Spleen (tissue), 11 donors: ENCODE measurements around the gene TDRD7. TPM values are rescaled to one million over a fixed set of nuclear protein-coding genes. Genes with fewer than 3 reads are reported as not detected.

ENCODE experiments used
- DNase-seq: peaks from one replicate; pipeline ENCODE4 v3.0.0-alpha.2; 2020
- H3K27ac ChIP-seq, 8 donors: fragments of 200-600 bp; sonication (generic) in 7 of 8; 1 replicate in 4 of 8; 2 replicates in 4 of 8; pipeline versions ENCODE4 v1.5.0 to v1.8.0; 2016 to 2021; ENCODE audit warnings: inconsistent platforms in 4 of 8, mild to moderate bottlenecking in 4 of 8, moderate library complexity in 1 of 8
- H3K27me3 ChIP-seq, 7 donors: fragments of 200-600 bp; sonication (generic) in 6 of 7; replicated peaks in 1 of 7; 1 replicate in 4 of 7; 2 replicates in 3 of 7; pipeline versions ENCODE4 v1.5.0 to v1.8.0; 2016 to 2021; ENCODE audit warnings: inconsistent platforms in 3 of 7, mild to moderate bottlenecking in 1 of 7
- H3K36me3 ChIP-seq, 6 donors: fragments of 200-600 bp; sonication (generic) in 5 of 6; 1 replicate in 4 of 6; 2 replicates in 2 of 6; pipeline versions ENCODE4 v1.5.0 to v1.8.0; 2016 to 2021; ENCODE audit warnings: inconsistent platforms in 2 of 6
- H3K4me1 ChIP-seq, 6 donors: fragments of 200-600 bp; sonication (generic) in 5 of 6; 1 replicate in 3 of 6; 2 replicates in 3 of 6; pipeline versions ENCODE4 v1.5.0 to v1.8.0; 2016 to 2021; ENCODE audit warnings: inconsistent platforms in 3 of 6
- H3K4me3 ChIP-seq, 8 donors: fragments of 200-600 bp; sonication (generic) in 7 of 8; 1 replicate in 4 of 8; 2 replicates in 4 of 8; pipeline versions ENCODE4 v1.5.0 to v1.8.0; 2016 to 2021; ENCODE audit warnings: inconsistent platforms in 4 of 8, mild to moderate bottlenecking in 4 of 8, moderate library complexity in 2 of 8
- H3K9me3 ChIP-seq, 8 donors: fragments of 200-600 bp; sonication (generic) in 7 of 8; 1 replicate in 4 of 8; 2 replicates in 4 of 8; pipeline versions ENCODE4 v1.5.0 to v1.8.0; 2016 to 2021; ENCODE audit warnings: inconsistent platforms in 4 of 8
- POLR2A ChIP-seq, 3 donors: fragments of 450-650 bp; IDR thresholded peaks; one replicate each; pipeline ENCODE4 v1.5.1; 2017; ENCODE audit warnings: antibody characterized with exemption in 3 of 3, mild to moderate bottlenecking in 1 of 3
- POLR2AphosphoS5 ChIP-seq, 3 donors: sonication (generic); formaldehyde crosslinking; IDR thresholded peaks; one replicate each; pipeline ENCODE4 v1.5.1; 2017; ENCODE audit warnings: antibody characterized with exemption in 3 of 3
- WGBS, 5 donors: extraction: QIAGEN DNeasy Blood & Tissue Kit in 3 of 5; methylation state at CpG; one replicate each; pipeline versions ENCODE4 v1.1.5 to v1.1.7; 2013 to 2018; 5-methylcytosine and 5-hydroxymethylcytosine counted together
- intact Hi-C: fragments of 100-400 bp; cut with DNase I; formaldehyde crosslinking; loops from one replicate; pipeline ENCODE4 v1.15.0; 2023; ENCODE audit warnings: low total_unique reads
- polyA plus RNA-seq, 3 donors: library from polyadenylated mRNA; stranded (reverse); fragments of 200-250 nt; gene quantifications; one replicate each; pipeline ENCODE4 v1.2.1, GENCODE V29; 2013
- total RNA-seq, 7 donors: library from RNA; depleted of rRNA in 3 of 7; stranded (reverse); fragments of >200 nt in 3 of 7; fragmentation: NEBNext Ultra II Directional in 4 of 7; extraction: Animal tissue kit (Norgen Biotek cat#: 25700) in 4 of 7; gene quantifications; one replicate each; pipeline versions ENCODE4 v1.1.0 to v1.2.1, GENCODE V29; 2016 to 2021
- TF ChIP-seq, protein P1 (sequence below), 11 experiments: fragments of 200-600 bp in 7 of 11; fragments of 450-650 bp in 4 of 11; sonication (generic) in 4 of 11; IDR thresholded peaks in 8 of 11; conservative IDR thresholded peaks in 3 of 11; 1 replicate in 7 of 11; 2 replicates in 4 of 11; pipeline versions ENCODE4 v1.4.0 to v1.8.0; 2016 to 2021; ENCODE audit warnings: antibody characterized with exemption in 11 of 11, inconsistent platforms in 4 of 11, mild to moderate bottlenecking in 1 of 11
- donor health status: healthy with polysubstance abuse.
- donor health status: DM: no; HTN: no; CAD: no; lungs with moderate emphysema.
- donor health status: DM: no; HTN: no; CAD: no.
- donor health status: Bipolar disorder and iron deficiency.
- donor health status: healthy.
- donor health status: DM: no; HTN: no; CAD: no.
- donor health status: DM: yes; HTN: yes; CAD: no.

The TDRD7 gene
- total and polyA plus RNA-seq, 10 donors, result 6.4 to 18.7 (median 15.3) TPM

DNA sequence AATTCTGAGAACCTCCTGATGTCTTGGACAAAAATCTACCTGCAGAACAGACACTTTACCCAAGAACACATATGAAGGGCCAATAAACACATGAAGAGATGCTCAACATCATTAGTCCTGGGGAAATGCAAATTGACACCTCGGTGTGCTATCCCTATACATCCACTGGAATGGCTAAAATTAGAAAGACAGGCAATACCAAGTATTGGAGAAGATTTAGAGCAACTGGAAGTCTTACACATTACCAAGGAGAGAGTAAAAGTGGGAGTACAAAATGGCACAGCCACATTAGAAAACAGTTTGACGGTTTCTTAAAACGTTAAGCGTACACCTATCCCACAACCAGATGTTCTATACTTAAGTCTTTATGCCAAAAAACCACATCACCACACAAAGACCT, 3.3 kb upstream of the TDRD7 start:
- TF ChIP-seq, protein P1, sequence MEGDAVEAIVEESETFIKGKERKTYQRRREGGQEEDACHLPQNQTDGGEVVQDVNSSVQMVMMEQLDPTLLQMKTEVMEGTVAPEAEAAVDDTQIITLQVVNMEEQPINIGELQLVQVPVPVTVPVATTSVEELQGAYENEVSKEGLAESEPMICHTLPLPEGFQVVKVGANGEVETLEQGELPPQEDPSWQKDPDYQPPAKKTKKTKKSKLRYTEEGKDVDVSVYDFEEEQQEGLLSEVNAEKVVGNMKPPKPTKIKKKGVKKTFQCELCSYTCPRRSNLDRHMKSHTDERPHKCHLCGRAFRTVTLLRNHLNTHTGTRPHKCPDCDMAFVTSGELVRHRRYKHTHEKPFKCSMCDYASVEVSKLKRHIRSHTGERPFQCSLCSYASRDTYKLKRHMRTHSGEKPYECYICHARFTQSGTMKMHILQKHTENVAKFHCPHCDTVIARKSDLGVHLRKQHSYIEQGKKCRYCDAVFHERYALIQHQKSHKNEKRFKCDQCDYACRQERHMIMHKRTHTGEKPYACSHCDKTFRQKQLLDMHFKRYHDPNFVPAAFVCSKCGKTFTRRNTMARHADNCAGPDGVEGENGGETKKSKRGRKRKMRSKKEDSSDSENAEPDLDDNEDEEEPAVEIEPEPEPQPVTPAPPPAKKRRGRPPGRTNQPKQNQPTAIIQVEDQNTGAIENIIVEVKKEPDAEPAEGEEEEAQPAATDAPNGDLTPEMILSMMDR (IDR thresholded peaks at IDR 0.05 in 8 of 11, conservative IDR thresholded peaks at IDR 0.05 in 3 of 11), result no peak
- TF ChIP-seq POLR2A (IDR thresholded peaks at IDR 0.05) (no peak), POLR2AphosphoS5 (IDR thresholded peaks at IDR 0.05) (no peak)
- intact Hi-C loops, result no loop called here

DNA sequence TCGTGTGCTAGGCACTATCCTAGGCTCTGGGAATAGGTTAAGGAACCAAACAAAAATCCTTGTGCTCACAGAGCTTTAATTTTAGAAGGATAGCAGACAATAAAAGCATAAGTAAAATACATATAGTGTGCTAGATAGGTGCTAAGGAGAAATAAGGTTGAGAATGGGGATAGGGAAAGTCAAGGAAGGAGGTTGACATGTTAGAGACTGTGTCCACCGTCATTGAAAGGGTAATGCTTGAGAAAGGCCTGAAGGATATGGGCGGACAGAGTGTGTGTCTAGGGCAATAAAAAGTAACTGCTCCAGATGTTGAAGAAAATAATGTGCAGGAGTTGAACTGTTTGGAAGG, 482 bp upstream of the TDRD7 start:
- intact Hi-C loops, result loop anchor here (2.0 kb wide), 1 partner anchor 203 kb away; no protein-coding TSS in a partner anchor
- peak overlapping the region in 6 of 8 donors; percentile 89 to 97 (median 93) for H3K27ac ChIP-seq
- WGBS, 5 donors, result 13 to 21% (median 16%) methylated on average over 3 of the region's 3 CpGs

More for the DNA sequence above, 3.3 kb upstream of the TDRD7 start:
- Histone ChIP-seq H3K27me3 (peaks cover 0 to 13% (median 0%) of the 10 kb centered on the region in 7 donors), H3K36me3 (no peaks in the 10 kb centered on the region), H3K4me3 (no peak overlapping the region), H3K9me3 (peaks cover 2 to 17% (median 11%) of the 10 kb centered on the region in 8 donors), H3K4me1 (peaks cover 9 to 19% (median 16%) of the 10 kb centered on the region in 6 donors), H3K27ac (no peak overlapping the region)
- WGBS, 5 donors, result 87 to 93% (median 92%) methylated on average over 4 of the region's 4 CpGs
- no peak for DNase-seq

DNA sequence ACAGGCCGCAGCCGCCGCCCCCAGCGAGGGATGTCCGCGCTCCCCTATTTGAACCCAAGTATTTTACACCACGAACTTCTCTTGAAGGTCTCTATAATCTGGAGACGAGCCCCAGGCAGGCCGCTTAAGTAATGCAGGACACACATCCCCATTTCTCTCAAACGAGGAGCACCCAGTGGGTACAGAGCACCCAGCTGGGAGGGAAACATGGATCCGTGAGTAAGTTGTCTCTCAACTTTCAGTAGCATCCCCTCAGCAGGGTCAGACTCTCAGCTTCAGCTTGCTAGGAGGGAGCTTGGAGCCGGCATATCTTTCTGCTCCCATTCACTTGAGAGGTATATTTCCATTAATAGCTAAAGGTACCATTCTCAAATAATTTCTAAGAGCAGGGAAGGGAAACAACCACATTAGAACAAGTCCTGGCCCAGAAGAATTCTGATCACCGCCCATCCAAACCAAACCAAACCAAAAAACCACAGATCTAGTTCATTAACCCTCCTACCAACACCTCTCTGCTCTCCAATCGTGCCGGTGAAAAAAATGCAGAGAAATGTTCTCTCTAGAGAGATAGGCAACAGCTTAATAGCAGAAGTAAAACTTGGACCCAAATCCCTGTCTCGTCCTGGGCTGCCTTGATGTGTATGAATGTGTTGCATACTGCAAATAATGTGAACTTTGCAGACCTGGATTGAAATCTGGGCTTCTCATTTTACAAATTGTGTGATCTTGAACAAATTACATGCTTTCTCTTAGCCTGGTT, 910 bp downstream of the TDRD7 start:
- no peaks in the 10 kb centered on the region for H3K9me3 ChIP-seq
- no peak for DNase-seq
- no peaks in the 10 kb centered on the region for H3K27me3 ChIP-seq
- peaks cover 10 to 60% (median 22%) of the 10 kb centered on the region in 6 donors for H3K4me1 ChIP-seq
- no peak for TF ChIP-seq POLR2AphosphoS5 (IDR thresholded peaks at IDR 0.05)
- TF ChIP-seq POLR2A (IDR thresholded peaks at IDR 0.05), result no peak
- TF ChIP-seq, protein P1 (IDR thresholded peaks at IDR 0.05 in 8 of 11, conservative IDR thresholded peaks at IDR 0.05 in 3 of 11), result no peak
- intact Hi-C loops, result no loop called here
- peak overlapping the region; percentile 75 to 97 (median 92) for H3K27ac ChIP-seq
- H3K36me3 ChIP-seq, result no peaks in the 10 kb centered on the region
- peak overlapping the region; percentile 77 to 98 (median 95) for H3K4me3 ChIP-seq
- WGBS, 5 donors, result 6 to 9% (median 8%) methylated on average over 9 to 16 of the region's 16 CpGs

More for the DNA sequence above, 482 bp upstream of the TDRD7 start:
- TF ChIP-seq POLR2A (IDR thresholded peaks at IDR 0.05) (no peak), POLR2AphosphoS5 (IDR thresholded peaks at IDR 0.05) (no peak)
- TF ChIP-seq, protein P1 (IDR thresholded peaks at IDR 0.05 in 8 of 11, conservative IDR thresholded peaks at IDR 0.05 in 3 of 11), result no peak
- peak overlapping the region; percentile 26 to 98 (median 95) for H3K4me3 ChIP-seq
- H3K9me3 ChIP-seq, result no peaks in the 10 kb centered on the region
- no peaks in the 10 kb centered on the region for H3K36me3 ChIP-seq
- no peak for DNase-seq
- H3K4me1 ChIP-seq, result peaks cover 10 to 46% (median 21%) of the 10 kb centered on the region in 6 donors
- no peaks in the 10 kb centered on the region for H3K27me3 ChIP-seq

DNA sequence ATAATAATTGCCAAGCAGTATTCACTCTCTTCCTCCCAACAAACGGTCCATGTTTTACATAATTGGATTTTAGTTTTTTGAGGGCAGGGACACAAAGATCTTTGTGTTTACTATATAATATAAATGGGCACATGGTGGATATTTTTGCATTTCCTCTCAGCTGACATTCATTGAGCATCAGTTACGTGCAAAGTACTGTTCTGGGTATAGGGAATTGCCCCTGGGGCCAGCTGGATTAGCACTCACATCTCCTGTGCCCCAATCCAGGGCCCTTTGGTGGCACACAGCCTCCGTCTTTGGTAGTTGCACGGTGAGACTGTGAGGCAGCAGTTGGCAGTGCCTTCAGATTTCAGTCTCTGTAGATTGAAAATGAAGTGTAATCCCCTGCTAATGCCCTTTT, 1.6 kb downstream of the TDRD7 start:
- Histone ChIP-seq H3K9me3 (no peaks in the 10 kb centered on the region), H3K27ac (peak overlapping the region in 4 of 8 donors; percentile 91 to 95 (median 93)), H3K4me3 (peak overlapping the region in 2 of 8 donors; percentile 93 to 97), H3K4me1 (peaks cover 10 to 67% (median 25%) of the 10 kb centered on the region in 6 donors), H3K27me3 (no peaks in the 10 kb centered on the region), H3K36me3 (no peaks in the 10 kb centered on the region)
- no peak for DNase-seq
- 68 to 83% (median 74%) methylated on average over 4 of the region's 4 CpGs for WGBS, 5 donors
- TF ChIP-seq POLR2A (IDR thresholded peaks at IDR 0.05), result no peak
- intact Hi-C loops, result no loop called here
